PC-3 (cell line): ENCODE measurements around the gene TUBB6.

Experiments
- CTCF ChIP-seq: fragments of 300-600 bp; sonication (generic); conservative IDR thresholded peaks from 2 replicates; pipeline ENCODE4 v1.5.1; 2017; ENCODE audit warnings: antibody characterized with exemption, low read depth, mild to moderate bottlenecking, low read length
- EZH2phosphoT487 ChIP-seq: fragments of 300-600 bp; sonication (generic); IDR thresholded peaks from 2 replicates; pipeline ENCODE4 v1.6.1; 2018; ENCODE audit warnings: mild to moderate bottlenecking, antibody characterized with exemption, low read length, borderline replicate concordance

- no peak for TF ChIP-seq CTCF
- TF ChIP-seq EZH2phosphoT487: no peak
Measured at GRCh38 chr18:12333506-12334290, 25.7 kb downstream of the TUBB6 start.
